Gastrocnemius medialis (tissue), 4 donors: ENCODE data around the gene TUFT1. TPM values are rescaled to one million over a fixed set of nuclear protein-coding genes. Genes with fewer than 3 reads are reported as not detected.

Experiments
- ATAC-seq, 2 donors: fragments of 150-250 bp; one replicate each; pipeline ENCODE4 v1.9.1; 2016
- DNase-seq, 2 donors: peaks; one replicate each; pipeline ENCODE4 v3.0.0-alpha.2; 2019
- H3K27ac ChIP-seq, 4 donors: fragments of 200-600 bp; sonication (generic); 1 replicate in 1 of 4; 2 replicates in 3 of 4; pipeline ENCODE4 v1.5.1; 2016 to 2018; ENCODE audit warnings: mild to moderate bottlenecking in 2 of 4, moderate library complexity in 1 of 4
- H3K27me3 ChIP-seq, 3 donors: fragments of 200-600 bp; sonication (generic) in 2 of 3; 1 replicate in 1 of 3; 2 replicates in 2 of 3; pipeline versions ENCODE4 v1.5.1 to v1.6.0; 2016 to 2019; ENCODE audit warnings: mild to moderate bottlenecking in 1 of 3, moderate library complexity in 1 of 3
- H3K36me3 ChIP-seq, 2 donors: fragments of 200-600 bp; sonication (generic) in 1 of 2; one replicate each; pipeline ENCODE4 v1.5.1; 2017 to 2018
- H3K4me1 ChIP-seq, 2 donors: fragments of 200-600 bp; sonication (generic) in 1 of 2; one replicate each; pipeline ENCODE4 v1.5.1; 2016 to 2017; ENCODE audit warnings: mild to moderate bottlenecking in 2 of 2
- H3K4me3 ChIP-seq, 4 donors: fragments of 200-600 bp; sonication (generic) in 3 of 4; 1 replicate in 1 of 4; 2 replicates in 3 of 4; pipeline ENCODE4 v1.5.1; 2016 to 2019; ENCODE audit warnings: mild to moderate bottlenecking in 2 of 4
- H3K9me3 ChIP-seq, 3 donors: fragments of 200-600 bp; sonication (generic) in 2 of 3; 1 replicate in 1 of 3; 2 replicates in 2 of 3; pipeline ENCODE4 v1.5.1; 2016 to 2019
- POLR2A ChIP-seq, 2 donors: fragments of 450-650 bp; IDR thresholded peaks; one replicate each; pipeline ENCODE4 v1.6.1; 2017; ENCODE audit warnings: antibody characterized with exemption in 2 of 2, mild to moderate bottlenecking in 2 of 2, moderate library complexity in 2 of 2
- in situ Hi-C, 4 donors: fragments of 200-750 bp; cut with MboI; loops; one replicate each; pipeline versions ENCODE4 v1.15.0 to v1.8.0; 2017; ENCODE audit warnings: low sequenced_read_pairs in 4 of 4
- intact Hi-C: fragments of 100-400 bp; cut with DNase I; formaldehyde crosslinking; loops from one replicate; pipeline ENCODE4 v1.15.1; 2023; ENCODE audit warnings: low total_unique reads
- total RNA-seq, 4 donors: library from RNA; depleted of rRNA; stranded (reverse); fragments of >200 nt; gene quantifications; one replicate each; pipeline versions ENCODE4 v1.1.0 to v1.2.3, GENCODE V29; 2016
- TF ChIP-seq, protein P1 (sequence below), 5 experiments: fragments of 450-650 bp in 3 of 5; fragments of 200-600 bp in 2 of 5; sonication (generic) in 2 of 5; IDR thresholded peaks in 4 of 5; conservative IDR thresholded peaks in 1 of 5; 1 replicate in 4 of 5; 2 replicates in 1 of 5; pipeline ENCODE4 v1.5.1; 2016 to 2019; ENCODE audit warnings: antibody characterized with exemption in 5 of 5, mild to moderate bottlenecking in 3 of 5, moderate library complexity in 3 of 5

The TUFT1 gene
- total RNA-seq, 4 donors from 2014 or later = 1.2 to 4.0 (median 2.7) TPM

DNA sequence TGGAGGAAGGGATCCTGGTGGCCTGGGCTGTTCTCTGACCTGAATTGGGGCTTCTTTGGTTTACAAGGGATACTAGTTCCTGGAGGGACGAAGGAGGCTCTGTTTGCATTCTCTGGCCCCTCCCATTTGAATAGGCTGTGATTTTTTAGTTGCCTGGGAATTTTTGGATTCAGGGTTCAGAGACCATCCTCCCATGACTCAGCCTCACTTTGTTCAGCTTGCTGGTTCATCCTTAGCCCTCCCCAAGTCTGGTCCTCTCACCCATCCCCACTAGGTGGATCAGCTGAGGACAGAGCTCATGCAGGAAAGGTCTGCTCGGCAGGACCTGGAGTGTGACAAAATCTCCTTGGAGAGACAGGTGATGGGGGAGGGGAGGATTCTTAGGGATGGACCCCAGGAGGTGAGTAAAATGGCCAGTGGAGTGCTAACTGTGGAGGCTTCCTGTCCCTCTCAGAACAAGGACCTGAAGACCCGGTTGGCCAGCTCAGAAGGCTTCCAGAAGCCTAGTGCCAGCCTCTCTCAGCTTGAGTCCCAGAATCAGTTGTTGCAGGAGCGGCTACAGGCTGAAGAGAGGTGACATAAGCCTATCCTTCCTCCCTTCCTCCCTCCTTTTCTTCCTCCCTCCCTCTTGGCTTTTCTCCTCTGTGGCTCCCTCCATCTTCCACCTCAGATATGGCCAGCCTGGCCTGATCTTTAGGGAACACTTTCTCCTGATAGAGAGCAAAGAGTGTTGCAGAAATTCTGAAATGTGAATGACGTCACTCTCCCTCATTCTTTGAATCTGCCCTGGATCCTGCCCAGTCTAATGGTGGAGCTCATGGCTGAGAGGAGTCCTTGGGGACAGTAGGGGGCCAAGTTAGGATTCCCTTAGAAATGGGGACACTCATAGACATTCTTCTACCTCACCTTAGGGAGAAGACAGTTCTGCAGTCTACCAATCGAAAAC is 4.5 kb upstream of the TUFT1 start:
- Histone ChIP-seq H3K27ac (no peak overlapping the region), H3K9me3 (no peaks in the 10 kb centered on the region), H3K36me3 (no peaks in the 10 kb centered on the region), H3K4me3 (no peak overlapping the region), H3K4me1 (peaks cover 4 to 8% of the 10 kb centered on the region in 2 donors), H3K27me3 (no peaks in the 10 kb centered on the region)
- ATAC-seq (no peak), DNase-seq (no peak)
- in situ Hi-C loops (loop anchor here in 3 of 4 donors (10.0 to 25.0 kb wide), 3 partner anchors 71 to 199 kb away; no protein-coding TSS in a partner anchor), intact Hi-C loops (no loop called here)
- TF ChIP-seq, protein P1, sequence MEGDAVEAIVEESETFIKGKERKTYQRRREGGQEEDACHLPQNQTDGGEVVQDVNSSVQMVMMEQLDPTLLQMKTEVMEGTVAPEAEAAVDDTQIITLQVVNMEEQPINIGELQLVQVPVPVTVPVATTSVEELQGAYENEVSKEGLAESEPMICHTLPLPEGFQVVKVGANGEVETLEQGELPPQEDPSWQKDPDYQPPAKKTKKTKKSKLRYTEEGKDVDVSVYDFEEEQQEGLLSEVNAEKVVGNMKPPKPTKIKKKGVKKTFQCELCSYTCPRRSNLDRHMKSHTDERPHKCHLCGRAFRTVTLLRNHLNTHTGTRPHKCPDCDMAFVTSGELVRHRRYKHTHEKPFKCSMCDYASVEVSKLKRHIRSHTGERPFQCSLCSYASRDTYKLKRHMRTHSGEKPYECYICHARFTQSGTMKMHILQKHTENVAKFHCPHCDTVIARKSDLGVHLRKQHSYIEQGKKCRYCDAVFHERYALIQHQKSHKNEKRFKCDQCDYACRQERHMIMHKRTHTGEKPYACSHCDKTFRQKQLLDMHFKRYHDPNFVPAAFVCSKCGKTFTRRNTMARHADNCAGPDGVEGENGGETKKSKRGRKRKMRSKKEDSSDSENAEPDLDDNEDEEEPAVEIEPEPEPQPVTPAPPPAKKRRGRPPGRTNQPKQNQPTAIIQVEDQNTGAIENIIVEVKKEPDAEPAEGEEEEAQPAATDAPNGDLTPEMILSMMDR (IDR thresholded peaks at IDR 0.05 in 4 of 5, conservative IDR thresholded peaks at IDR 0.05 in 1 of 5) = no peak
- no peak for TF ChIP-seq POLR2A (IDR thresholded peaks at IDR 0.05)

DNA sequence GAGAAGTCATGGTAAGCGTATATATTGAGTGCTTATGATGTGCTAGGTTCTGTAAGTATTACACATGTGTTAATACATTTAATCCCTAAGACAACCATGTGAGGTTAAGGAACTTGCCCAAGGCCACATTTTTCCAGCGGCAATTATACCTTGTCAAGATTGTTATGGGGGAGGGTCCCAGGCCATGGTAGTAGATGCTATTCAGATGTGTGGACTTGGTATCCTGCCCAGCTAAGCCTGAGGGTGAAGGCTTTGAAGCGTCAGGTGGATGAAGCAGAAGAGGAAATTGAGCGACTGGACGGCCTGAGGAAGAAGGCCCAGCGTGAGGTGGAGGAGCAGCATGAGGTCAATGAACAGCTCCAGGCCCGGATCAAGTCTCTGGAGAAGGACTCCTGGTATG is 3.6 kb upstream of the TUFT1 start:
- H3K9me3 ChIP-seq = no peaks in the 10 kb centered on the region
- H3K4me3 ChIP-seq = no peak overlapping the region
- no peak for ATAC-seq
- no peak for DNase-seq
- H3K4me1 ChIP-seq = peaks cover 4 to 12% of the 10 kb centered on the region in 2 donors
- H3K27ac ChIP-seq = no peak overlapping the region
- H3K36me3 ChIP-seq = no peaks in the 10 kb centered on the region
- TF ChIP-seq POLR2A (IDR thresholded peaks at IDR 0.05) = no peak
- in situ Hi-C loops (loop anchor here in 3 of 4 donors (10.0 to 25.0 kb wide), 3 partner anchors 72 to 198 kb away; no protein-coding TSS in a partner anchor), intact Hi-C loops (no loop called here)
- no peaks in the 10 kb centered on the region for H3K27me3 ChIP-seq

DNA sequence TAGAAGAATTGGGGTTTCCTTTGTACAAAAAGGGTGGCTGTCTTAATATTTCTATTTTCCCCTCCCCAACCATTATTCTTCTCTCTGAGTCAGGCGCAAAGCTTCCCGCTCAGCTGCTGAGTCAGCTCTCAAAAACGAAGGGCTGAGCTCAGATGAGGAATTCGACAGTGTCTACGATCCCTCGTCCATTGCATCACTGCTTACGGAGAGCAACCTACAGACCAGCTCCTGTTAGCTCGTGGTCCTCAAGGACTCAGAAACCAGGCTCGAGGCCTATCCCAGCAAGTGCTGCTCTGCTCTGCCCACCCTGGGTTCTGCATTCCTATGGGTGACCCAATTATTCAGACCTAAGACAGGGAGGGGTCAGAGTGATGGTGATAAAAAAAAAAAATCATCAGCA is 3.0 kb upstream of the TUFT1 start:
- Histone ChIP-seq H3K4me3 (no peak overlapping the region), H3K27me3 (no peaks in the 10 kb centered on the region), H3K9me3 (no peaks in the 10 kb centered on the region), H3K4me1 (peaks cover 4 to 12% of the 10 kb centered on the region in 2 donors), H3K36me3 (no peaks in the 10 kb centered on the region), H3K27ac (no peak overlapping the region)
- no peak for DNase-seq
- in situ Hi-C loops = loop anchor here in 3 of 4 donors (10.0 to 25.0 kb wide), 3 partner anchors 72 to 198 kb away; no protein-coding TSS in a partner anchor
- TF ChIP-seq, protein P1 (IDR thresholded peaks at IDR 0.05 in 4 of 5, conservative IDR thresholded peaks at IDR 0.05 in 1 of 5) = no peak
- no peak for TF ChIP-seq POLR2A (IDR thresholded peaks at IDR 0.05)
- ATAC-seq = no peak
- intact Hi-C loops = no loop called here

DNA sequence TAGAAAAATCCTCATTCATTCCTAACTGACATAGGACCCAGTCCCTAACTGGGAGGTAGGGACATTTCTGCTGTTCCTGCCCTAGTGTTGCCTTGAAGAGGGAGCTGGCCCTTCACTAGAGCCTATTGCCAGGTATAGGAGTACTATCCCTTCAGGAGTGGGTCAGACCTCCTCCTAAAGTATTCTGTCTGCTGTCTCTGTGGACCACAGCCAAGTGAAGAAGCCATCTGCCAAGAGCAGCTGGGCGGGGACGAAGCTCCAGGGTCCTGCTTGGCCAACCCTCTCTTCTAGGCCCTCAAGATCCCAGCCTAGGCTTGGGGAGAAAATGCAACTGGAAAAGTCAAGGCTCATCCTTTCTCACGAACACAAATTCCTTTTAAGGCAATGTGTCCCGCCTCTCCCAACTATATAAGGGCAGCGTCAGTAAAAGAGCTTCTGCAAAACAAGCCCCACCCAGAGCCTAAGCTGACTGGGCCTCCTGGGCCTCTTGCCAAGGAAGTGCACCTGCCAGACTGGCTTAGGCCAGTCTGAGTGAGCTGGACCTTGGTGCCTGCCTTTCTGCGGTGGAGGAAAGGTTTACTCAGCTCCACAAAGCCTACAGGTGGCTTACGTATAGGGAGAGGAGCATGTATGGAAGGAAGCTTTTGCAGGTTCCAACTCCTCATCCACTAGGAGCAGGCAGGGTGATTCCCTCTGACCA is 638 bp upstream of the TUFT1 start:
- H3K9me3 ChIP-seq = no peaks in the 10 kb centered on the region
- H3K27me3 ChIP-seq = no peaks in the 10 kb centered on the region
- H3K27ac ChIP-seq = peak overlapping the region; percentile 61 to 76 (median 72)
- TF ChIP-seq POLR2A (IDR thresholded peaks at IDR 0.05) = no peak
- TF ChIP-seq, protein P1 (IDR thresholded peaks at IDR 0.05 in 4 of 5, conservative IDR thresholded peaks at IDR 0.05 in 1 of 5) = no peak
- DNase-seq (peak; percentile 57 to 80), ATAC-seq (peak; percentile 61 to 74)
- no peaks in the 10 kb centered on the region for H3K36me3 ChIP-seq
- intact Hi-C loops (loop anchor here (1.0 to 5.0 kb wide), 3 partner anchors 72 to 293 kb away; partner anchors contain the start of gene RORC), in situ Hi-C loops (loop anchor here in 3 of 4 donors (10.0 to 25.0 kb wide), 3 partner anchors 75 to 195 kb away; no protein-coding TSS in a partner anchor)
- peaks cover 4 to 19% of the 10 kb centered on the region in 2 donors for H3K4me1 ChIP-seq
- peak overlapping the region; percentile 65 to 84 (median 72) for H3K4me3 ChIP-seq
